ENCODE measurements around the gene ANKRD2.

DNA sequence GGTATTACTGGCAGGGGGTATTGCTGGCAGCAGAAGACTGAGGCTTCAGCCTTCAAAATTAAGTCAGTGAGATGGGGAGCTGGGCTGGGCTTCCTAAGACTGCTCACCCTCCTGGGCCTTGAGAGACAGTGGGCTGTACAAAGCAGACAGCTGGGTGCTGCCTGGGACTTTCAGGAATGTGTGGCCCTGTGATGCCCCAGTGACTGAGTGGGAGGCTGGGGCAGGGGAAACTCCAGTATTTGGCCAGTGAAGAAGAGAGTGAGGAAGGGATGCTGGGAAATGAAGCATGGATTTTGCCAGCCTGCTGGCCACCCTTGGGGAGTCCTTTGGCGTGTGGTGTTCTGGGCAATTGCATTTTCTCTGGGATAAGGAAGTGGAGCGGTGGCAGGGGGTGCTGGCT, 442 bp downstream of the ANKRD2 start:
- no peak for TF ChIP-seq EZH2 (IDR thresholded peaks at IDR 0.05; ENCODE audit: insufficient read depth, poor library complexity, severe bottlenecking)
- TF ChIP-seq EZH2phosphoT487 (IDR thresholded peaks at IDR 0.05; ENCODE audit: insufficient read depth, low read depth), result no peak

Measured in GM23248 (cell line).